Colonic mucosa (tissue), 4 donors: ENCODE measurements around the gene DUSP6. TPM values are rescaled to one million over a fixed set of nuclear protein-coding genes. Genes with fewer than 3 reads are reported as not detected.

Source experiments
- DNase-seq: peaks from one replicate; pipeline ENCODE4 v3.0.0-alpha.2; 2020
- H3K27ac ChIP-seq: fragments of 200-600 bp; one replicate; pipeline ENCODE4 v1.8.0; 2021
- H3K27me3 ChIP-seq: fragments of 200-600 bp; one replicate; pipeline ENCODE4 v1.8.0; 2021
- H3K36me3 ChIP-seq: fragments of 200-600 bp; one replicate; pipeline ENCODE4 v1.8.0; 2021
- H3K4me1 ChIP-seq: fragments of 200-600 bp; one replicate; pipeline ENCODE4 v1.8.0; 2021; ENCODE audit warnings: mild to moderate bottlenecking
- H3K4me3 ChIP-seq: fragments of 200-600 bp; one replicate; pipeline ENCODE4 v1.8.0; 2021
- H3K9ac ChIP-seq, 2 donors: one replicate each; pipeline ENCODE4 v1.7.0; 2013; ENCODE audit warnings: control low read depth in 2 of 2, low read depth in 2 of 2, low read length in 2 of 2
- H3K9me3 ChIP-seq: fragments of 200-600 bp; one replicate; pipeline ENCODE4 v1.8.0; 2021
- intact Hi-C: fragments of 100-400 bp; cut with DNase I; formaldehyde crosslinking; loops from one replicate; pipeline ENCODE4 v1.14.1; 2022
- total RNA-seq, 2 donors: library from RNA; stranded (reverse); fragmentation: NEBNext Ultra II Directional in 1 of 2; extraction: Animal tissue kit (Norgen Biotek cat#: 25700) in 1 of 2; gene quantifications; one replicate each; pipeline ENCODE4 v1.2.1, GENCODE V29; 2021
- TF ChIP-seq, protein P1 (sequence below): fragments of 200-600 bp; IDR thresholded peaks from one replicate; pipeline ENCODE4 v1.8.0; 2022; ENCODE audit warnings: antibody characterized with exemption, mild to moderate bottlenecking
- donor health status: healthy.
- donor health status: DM: no; HTN: no; CAD: no.
- donor health status: DM: no; HTN: no; CAD: no.

The DUSP6 gene
- total RNA-seq, 2 donors from 2014 or later: 53.8 to 97.6 TPM

DNA sequence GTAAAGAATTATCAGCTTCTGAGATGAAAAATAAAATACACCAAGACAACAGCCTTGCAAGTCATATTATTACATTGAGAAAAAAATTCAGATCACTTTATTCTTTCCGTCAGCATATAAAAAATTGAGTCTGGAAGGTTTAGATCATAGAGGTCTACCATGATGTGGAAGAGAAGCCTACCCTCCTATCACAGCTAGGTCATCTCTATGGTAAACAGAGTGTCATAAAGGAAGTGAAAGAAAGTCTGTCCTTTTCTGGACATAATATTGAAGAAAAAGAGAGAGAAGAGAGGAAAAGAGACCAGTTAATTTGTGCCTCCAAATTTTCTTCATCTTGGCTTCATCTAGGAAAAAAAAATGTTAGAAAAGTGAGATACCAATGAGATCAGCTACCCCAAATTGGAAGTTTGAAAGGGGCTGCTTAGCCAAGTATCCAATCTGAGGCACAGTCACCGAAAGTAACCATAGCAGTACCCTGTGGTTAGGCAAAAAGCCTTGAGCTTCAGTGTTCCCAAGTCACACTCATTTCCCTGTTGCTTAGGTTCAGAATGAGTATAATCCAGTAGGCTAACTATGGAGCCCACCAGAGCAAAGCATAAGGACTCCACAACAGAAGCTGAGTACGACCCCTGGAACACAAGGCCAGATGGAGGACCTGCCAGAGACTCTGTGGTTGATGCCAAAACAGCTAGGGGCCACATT, 38.1 kb downstream of the DUSP6 start:
- TF ChIP-seq, protein P1, sequence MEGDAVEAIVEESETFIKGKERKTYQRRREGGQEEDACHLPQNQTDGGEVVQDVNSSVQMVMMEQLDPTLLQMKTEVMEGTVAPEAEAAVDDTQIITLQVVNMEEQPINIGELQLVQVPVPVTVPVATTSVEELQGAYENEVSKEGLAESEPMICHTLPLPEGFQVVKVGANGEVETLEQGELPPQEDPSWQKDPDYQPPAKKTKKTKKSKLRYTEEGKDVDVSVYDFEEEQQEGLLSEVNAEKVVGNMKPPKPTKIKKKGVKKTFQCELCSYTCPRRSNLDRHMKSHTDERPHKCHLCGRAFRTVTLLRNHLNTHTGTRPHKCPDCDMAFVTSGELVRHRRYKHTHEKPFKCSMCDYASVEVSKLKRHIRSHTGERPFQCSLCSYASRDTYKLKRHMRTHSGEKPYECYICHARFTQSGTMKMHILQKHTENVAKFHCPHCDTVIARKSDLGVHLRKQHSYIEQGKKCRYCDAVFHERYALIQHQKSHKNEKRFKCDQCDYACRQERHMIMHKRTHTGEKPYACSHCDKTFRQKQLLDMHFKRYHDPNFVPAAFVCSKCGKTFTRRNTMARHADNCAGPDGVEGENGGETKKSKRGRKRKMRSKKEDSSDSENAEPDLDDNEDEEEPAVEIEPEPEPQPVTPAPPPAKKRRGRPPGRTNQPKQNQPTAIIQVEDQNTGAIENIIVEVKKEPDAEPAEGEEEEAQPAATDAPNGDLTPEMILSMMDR: no peak
- Histone ChIP-seq H3K9ac (no peak overlapping the region), H3K27ac (no peak overlapping the region), H3K9me3 (no peaks in the 10 kb centered on the region), H3K36me3 (no peaks in the 10 kb centered on the region), H3K27me3 (no peaks in the 10 kb centered on the region), H3K4me1 (no peaks in the 10 kb centered on the region), H3K4me3 (no peak overlapping the region)
- intact Hi-C loops: no loop called here
- no peak for DNase-seq

DNA sequence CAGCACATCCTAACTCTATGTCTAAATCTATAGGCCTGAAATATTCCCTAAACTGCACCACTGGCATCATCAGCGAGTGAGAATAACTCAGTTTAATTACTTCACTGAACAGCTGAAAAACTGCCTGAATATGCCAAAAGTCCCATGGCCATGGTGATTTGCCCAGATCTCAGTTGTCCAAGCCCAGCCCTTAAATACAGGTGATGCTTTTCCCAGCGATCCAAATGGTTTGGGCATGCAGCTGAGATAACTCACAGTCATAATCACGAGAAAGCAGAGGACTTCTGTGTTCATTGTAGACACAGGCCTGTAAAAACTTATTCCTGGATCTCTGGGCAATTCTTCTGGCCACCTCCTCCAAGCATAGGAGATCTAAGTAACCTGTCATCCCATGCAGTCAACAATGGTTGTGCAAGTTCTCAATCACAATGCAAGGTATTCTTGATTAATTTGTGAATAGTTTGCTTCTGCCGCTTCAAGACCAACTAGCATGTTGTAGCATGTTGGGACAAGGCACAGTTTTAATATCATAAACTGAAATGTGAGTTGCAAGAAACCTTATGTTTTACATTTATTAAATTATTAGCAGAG, 40.5 kb downstream of the DUSP6 start:
- intact Hi-C loops: no loop called here
- no peak for DNase-seq
- no peak overlapping the region for H3K27ac ChIP-seq
- no peak overlapping the region for H3K4me3 ChIP-seq
- H3K27me3 ChIP-seq: no peaks in the 10 kb centered on the region
- no peak overlapping the region for H3K9ac ChIP-seq
- H3K4me1 ChIP-seq: no peaks in the 10 kb centered on the region
- H3K36me3 ChIP-seq: no peaks in the 10 kb centered on the region
- no peaks in the 10 kb centered on the region for H3K9me3 ChIP-seq
- TF ChIP-seq, protein P1: no peak

DNA sequence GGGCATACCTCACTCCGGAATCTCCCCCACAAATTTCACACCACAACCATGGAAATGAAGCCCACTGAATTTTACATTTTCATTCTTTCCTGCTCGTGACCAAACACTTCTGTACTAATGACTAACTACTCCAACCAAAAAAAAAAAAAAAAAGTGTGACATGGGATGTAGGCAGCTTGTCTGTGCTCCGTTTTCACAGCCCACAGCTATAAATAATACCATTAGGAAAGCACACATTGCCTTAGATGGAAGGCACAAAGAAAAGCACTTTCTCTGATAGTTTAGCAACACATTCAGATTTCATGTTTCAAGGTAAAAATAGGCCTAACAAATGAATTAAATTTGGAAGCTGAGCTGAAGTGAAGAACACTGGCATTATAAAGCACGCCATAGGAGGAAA, 42.5 kb downstream of the DUSP6 start:
- intact Hi-C loops: no loop called here
- H3K4me1 ChIP-seq: no peaks in the 10 kb centered on the region
- TF ChIP-seq, protein P1: no peak
- no peak overlapping the region for H3K27ac ChIP-seq
- no peak overlapping the region for H3K4me3 ChIP-seq
- H3K27me3 ChIP-seq: no peaks in the 10 kb centered on the region
- no peaks in the 10 kb centered on the region for H3K9me3 ChIP-seq
- no peak overlapping the region for H3K9ac ChIP-seq
- no peaks in the 10 kb centered on the region for H3K36me3 ChIP-seq
- DNase-seq: no peak

DNA sequence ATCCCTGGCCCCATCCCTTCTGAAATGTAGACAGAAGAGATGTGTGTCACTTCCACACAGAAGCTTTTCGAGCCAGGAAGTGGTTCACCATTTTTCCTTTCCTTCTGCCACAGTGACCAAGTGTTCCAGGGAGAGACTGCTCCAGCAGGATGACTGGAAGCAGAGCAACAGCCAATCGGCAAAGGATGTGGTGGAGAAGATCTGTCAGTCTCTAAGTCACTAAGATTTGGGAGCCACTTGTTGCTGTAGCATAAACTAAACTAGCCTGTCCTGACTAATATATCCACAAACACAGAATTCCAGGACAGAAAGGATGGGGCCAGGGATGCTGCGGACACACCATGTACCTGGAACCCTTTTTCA, 42.9 kb downstream of the DUSP6 start:
- H3K9ac ChIP-seq: no peak overlapping the region
- no peak overlapping the region for H3K27ac ChIP-seq
- H3K27me3 ChIP-seq: no peaks in the 10 kb centered on the region
- TF ChIP-seq, protein P1: no peak
- intact Hi-C loops: no loop called here
- H3K4me1 ChIP-seq: no peaks in the 10 kb centered on the region
- no peaks in the 10 kb centered on the region for H3K36me3 ChIP-seq
- H3K9me3 ChIP-seq: no peaks in the 10 kb centered on the region
- H3K4me3 ChIP-seq: no peak overlapping the region
- DNase-seq: no peak

DNA sequence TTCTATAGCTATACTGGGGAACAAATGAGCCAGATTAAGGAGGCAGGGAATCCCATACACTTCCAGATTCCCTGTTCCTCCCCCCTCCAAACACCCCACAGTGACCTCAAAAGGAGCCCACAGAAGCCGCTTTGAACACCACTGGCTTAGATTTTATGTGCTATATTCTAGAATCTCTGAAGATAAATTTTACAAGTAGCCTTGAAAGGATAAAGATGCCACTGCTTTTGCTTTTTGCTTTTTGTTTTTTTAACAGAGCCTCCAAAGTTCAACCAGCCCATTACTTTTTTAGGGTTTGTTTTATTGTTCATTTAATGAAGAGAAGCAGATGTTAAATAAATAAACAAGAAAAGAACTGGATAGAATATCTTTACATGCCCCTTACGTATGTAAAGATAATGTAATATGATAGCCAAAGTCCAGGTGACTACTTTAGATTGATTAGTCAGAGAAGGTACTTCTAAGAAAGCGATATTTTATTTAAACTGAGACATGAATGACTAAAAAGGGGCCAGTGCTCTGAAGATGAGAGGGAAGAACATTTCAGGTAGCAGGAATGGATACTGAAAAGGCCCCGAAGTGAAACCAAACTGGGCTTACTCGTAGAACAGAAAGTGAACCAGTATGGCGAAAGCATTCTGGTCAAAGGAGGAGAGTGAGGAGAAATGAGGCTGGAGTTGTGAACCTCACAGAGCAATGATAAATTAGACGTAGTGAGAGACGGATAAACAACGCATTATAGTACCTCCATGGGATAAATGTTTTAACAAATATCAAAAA, 44.6 kb downstream of the DUSP6 start:
- H3K4me3 ChIP-seq: no peak overlapping the region
- H3K9ac ChIP-seq: no peak overlapping the region
- H3K9me3 ChIP-seq: no peaks in the 10 kb centered on the region
- intact Hi-C loops: no loop called here
- no peaks in the 10 kb centered on the region for H3K4me1 ChIP-seq
- no peak overlapping the region for H3K27ac ChIP-seq
- TF ChIP-seq, protein P1: no peak
- DNase-seq: no peak
- no peaks in the 10 kb centered on the region for H3K27me3 ChIP-seq
- H3K36me3 ChIP-seq: no peaks in the 10 kb centered on the region
